Rectal smooth muscle tissue (tissue), 1 donor: ENCODE results near the gene ZNF324.
"Not testable (repeated sequence)": the region's sequence is repeated elsewhere in the genome, so short reads cannot be mapped to it uniquely, and the experiment has no call there.

ENCODE experiments used
- H3K27ac ChIP-seq: one replicate; pipeline ENCODE4 v1.7.0; 2013; ENCODE audit warnings: low read depth, low read length, inconsistent platforms
- H3K27me3 ChIP-seq: one replicate; pipeline ENCODE4 v1.7.0; 2013; ENCODE audit warnings: low read length; ENCODE audit not compliant: control insufficient read depth, insufficient read depth
- H3K36me3 ChIP-seq: one replicate; pipeline ENCODE4 v1.7.0; 2013; ENCODE audit warnings: low read length; ENCODE audit not compliant: control insufficient read depth, insufficient read depth
- H3K4me1 ChIP-seq: one replicate; pipeline ENCODE4 v1.7.0; 2013; ENCODE audit warnings: low read length; ENCODE audit not compliant: control insufficient read depth, insufficient read depth
- H3K4me3 ChIP-seq: one replicate; pipeline ENCODE4 v1.7.0; 2013; ENCODE audit warnings: low read length
- H3K9ac ChIP-seq: one replicate; pipeline ENCODE4 v1.7.0; 2013; ENCODE audit warnings: low read length

ZNF324 gene

GRCh38 chr19:58453743-58454142 lies 13.1 kb upstream of the ZNF324 start:
- Histone ChIP-seq H3K4me1 (peaks cover 3% of the 10 kb centered on the region), H3K27me3 (no peaks in the 10 kb centered on the region), H3K36me3 (peaks cover 11% of the 10 kb centered on the region), H3K27ac (no peak overlapping the region), H3K9ac (no peak overlapping the region), H3K4me3 (no peak overlapping the region)

- Histone ChIP-seq H3K4me1 (peaks cover 3% of the 10 kb centered on the region), H3K4me3 (no peak overlapping the region), H3K27me3 (no peaks in the 10 kb centered on the region), H3K9ac (no peak overlapping the region), H3K27ac (no peak overlapping the region), H3K36me3 (peaks cover 11% of the 10 kb centered on the region)
Observed at GRCh38 chr19:58455306-58455705, 11.6 kb upstream of the ZNF324 start.

- Histone ChIP-seq H3K4me1 (peaks cover 3% of the 10 kb centered on the region), H3K27me3 (no peaks in the 10 kb centered on the region), H3K9ac (no peak overlapping the region), H3K27ac (no peak overlapping the region), H3K36me3 (peaks cover 11% of the 10 kb centered on the region), H3K4me3 (no peak overlapping the region)
Observed at GRCh38 chr19:58456111-58456510, 10.8 kb upstream of the ZNF324 start.

- Histone ChIP-seq H3K4me3 (no peak overlapping the region), H3K27me3 (no peaks in the 10 kb centered on the region), H3K4me1 (no peaks in the 10 kb centered on the region), H3K9ac (no peak overlapping the region), H3K36me3 (peaks cover 4% of the 10 kb centered on the region), H3K27ac (no peak overlapping the region)
Observed at GRCh38 chr19:58460039-58460438, 6.8 kb upstream of the ZNF324 start.

DNA sequence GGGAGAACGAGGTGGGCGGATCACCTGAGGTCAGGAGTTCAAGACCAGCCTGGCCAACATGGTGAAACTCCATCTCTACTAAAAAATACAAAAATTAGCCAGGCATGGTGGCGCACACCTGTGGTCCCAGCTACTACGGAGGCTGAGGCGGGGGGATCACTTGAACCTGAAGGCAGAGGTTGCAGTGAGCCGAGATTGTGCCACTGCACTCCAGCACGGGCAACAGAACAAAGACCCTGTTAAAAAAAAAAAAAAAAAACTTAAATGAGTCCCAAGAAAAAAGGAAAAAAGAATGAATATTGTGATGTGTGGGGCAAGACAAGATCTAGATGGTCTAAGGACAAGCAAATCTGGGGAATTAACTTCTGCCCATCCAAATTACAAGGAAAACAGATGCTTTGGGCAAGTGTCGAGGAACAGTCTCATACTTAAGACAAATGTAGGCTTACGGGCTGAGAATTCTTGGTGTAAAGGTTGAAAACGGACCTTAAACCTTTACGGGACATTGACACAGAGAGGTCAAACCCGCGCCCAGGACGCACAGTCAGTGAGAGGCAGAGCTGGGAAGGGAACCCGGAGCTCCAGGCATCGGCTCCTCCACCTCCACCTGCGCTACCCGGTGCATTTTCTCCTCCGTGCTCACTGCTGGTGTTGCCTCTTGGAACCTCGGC lies 656 bp upstream of the ZNF324 start:
- peak overlapping the region; percentile 83 for H3K4me3 ChIP-seq
- H3K27me3 ChIP-seq, result no peaks in the 10 kb centered on the region
- H3K9ac ChIP-seq, result no peak overlapping the region
- H3K36me3 ChIP-seq, result peaks cover 2% of the 10 kb centered on the region
- no peak overlapping the region for H3K27ac ChIP-seq
- peaks cover 8% of the 10 kb centered on the region for H3K4me1 ChIP-seq

DNA sequence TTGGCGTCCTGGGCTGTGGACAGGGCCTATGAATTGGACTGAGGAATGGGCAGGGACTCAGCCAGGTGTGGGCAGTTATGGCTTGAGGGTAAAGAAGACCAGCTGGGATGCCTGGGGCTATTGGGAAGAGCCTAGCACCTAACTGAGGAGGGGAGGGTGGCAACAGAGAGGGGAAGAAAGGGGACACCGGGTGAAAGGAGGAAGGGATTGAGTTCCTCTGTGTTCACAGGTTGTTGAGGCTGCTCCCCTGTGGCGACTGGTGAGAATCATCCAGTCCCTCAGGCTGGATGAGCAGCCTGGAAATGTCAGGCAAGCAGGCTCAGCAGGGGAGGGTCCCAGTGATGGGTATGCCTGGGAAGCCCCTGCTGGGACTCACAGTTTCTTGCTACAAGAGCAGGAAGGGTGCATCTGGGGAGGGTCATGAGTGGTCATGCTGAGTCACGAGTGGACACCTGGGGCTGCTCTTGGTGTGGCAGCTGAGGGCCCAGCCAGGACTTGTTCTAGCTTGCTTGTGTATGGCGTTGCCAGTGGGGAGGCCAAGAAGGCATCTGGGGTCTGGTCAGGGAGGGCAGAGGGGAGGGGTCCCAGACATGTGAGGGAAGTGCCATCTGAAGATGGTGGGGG lies 1.4 kb downstream of the ZNF324 start:
- peak overlapping the region; percentile 27 for H3K4me3 ChIP-seq
- peaks cover 12% of the 10 kb centered on the region for H3K36me3 ChIP-seq
- no peaks in the 10 kb centered on the region for H3K27me3 ChIP-seq
- H3K9ac ChIP-seq, result no peak overlapping the region
- H3K27ac ChIP-seq, result no peak overlapping the region
- peaks cover 8% of the 10 kb centered on the region for H3K4me1 ChIP-seq

DNA sequence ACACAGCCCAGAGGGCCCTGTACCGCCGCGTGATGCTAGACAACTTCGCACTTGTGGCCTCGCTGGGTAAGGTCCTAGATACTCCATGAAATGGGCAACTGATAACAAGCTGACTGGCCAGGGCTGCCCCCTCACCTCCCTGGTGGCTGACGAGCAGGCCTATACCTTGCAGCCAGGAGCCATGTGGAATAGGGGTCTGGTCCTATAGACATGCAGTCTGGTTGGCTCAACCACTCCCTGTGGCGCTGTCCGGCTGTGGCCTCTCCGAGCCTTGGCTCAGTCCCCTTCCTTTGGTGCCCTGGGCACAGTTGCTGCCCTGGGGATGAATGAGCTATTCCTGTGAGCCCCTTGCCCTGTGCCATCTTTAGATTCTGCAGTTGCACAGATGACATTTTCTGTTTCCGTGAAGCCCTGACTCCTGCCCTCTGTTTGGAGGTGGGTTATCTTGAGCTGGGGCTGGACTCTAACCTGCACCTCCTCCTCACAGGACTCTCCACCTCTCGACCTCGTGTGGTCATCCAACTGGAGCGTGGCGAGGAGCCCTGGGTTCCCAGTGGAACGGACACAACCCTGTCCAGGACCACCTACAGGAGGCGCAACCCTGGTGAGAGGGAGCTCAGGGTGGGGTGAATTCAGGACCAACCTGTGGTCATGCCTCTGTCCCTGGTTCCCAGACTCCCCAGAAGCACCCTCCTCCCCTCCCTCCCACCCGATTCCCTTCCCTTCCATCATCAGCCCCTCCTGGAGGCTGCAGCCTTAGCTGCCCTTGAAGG lies 2.5 kb downstream of the ZNF324 start:
- Histone ChIP-seq H3K4me3 (no peak overlapping the region), H3K36me3 (peaks cover 15% of the 10 kb centered on the region), H3K27me3 (no peaks in the 10 kb centered on the region), H3K27ac (no peak overlapping the region), H3K9ac (no peak overlapping the region), H3K4me1 (peaks cover 8% of the 10 kb centered on the region)

- H3K9ac ChIP-seq, H3K4me1 ChIP-seq, H3K27ac ChIP-seq, H3K27me3 ChIP-seq, H3K4me3 ChIP-seq: not testable (repeated sequence)
- H3K36me3 ChIP-seq, result peaks cover 15% of the 10 kb centered on the region
Observed at GRCh38 chr19:58470837-58471543, 4.1 kb downstream of the ZNF324 start.

GRCh38 chr19:58471736-58472135 lies 4.9 kb downstream of the ZNF324 start:
- Histone ChIP-seq H3K36me3 (peaks cover 15% of the 10 kb centered on the region), H3K4me1 (peaks cover 6% of the 10 kb centered on the region), H3K27ac (no peak overlapping the region), H3K4me3 (no peak overlapping the region), H3K27me3 (no peaks in the 10 kb centered on the region), H3K9ac (no peak overlapping the region)

GRCh38 chr19:58473775-58474174 lies 6.9 kb downstream of the ZNF324 start:
- peaks cover 4% of the 10 kb centered on the region for H3K4me1 ChIP-seq
- peaks cover 15% of the 10 kb centered on the region for H3K36me3 ChIP-seq
- H3K4me3 ChIP-seq, result no peak overlapping the region
- no peak overlapping the region for H3K27ac ChIP-seq
- H3K27me3 ChIP-seq, result no peaks in the 10 kb centered on the region
- no peak overlapping the region for H3K9ac ChIP-seq

DNA sequence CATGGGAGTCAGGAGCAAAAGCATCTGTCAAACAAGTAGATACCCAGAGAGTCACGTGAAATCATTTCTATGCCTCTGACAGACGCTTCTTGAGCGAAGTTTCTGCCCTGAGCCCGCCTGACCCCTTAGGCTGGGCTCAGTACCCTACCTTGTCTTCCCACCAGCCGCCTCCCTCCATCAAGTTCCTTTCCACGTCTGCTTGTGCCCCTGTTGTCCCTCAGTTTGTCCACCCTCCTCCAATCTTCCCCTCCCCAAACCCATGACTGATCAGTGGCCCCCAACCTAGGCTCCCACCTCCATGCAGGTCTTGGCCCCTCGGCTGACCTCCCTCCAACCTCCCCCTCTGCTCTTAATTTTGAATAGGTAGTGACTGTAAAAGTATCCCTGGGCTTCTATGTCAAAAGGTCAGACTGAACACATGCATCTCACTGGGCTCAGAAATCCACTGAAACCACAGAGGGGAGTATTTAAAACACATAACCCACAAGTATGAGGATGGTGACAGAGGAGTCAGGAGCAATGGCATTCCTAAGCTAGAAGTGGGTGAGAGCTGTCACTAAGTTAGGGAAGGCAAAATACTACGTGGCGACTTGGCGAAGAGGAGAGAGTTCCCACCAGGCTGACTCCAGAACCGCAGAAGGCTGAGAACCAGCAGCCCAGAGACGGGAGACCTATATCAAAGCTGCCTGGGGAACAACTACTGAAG lies 7.6 kb downstream of the ZNF324 start:
- H3K27me3 ChIP-seq, result no peaks in the 10 kb centered on the region
- no peak overlapping the region for H3K27ac ChIP-seq
- H3K4me3 ChIP-seq, result no peak overlapping the region
- no peak overlapping the region for H3K9ac ChIP-seq
- peaks cover 4% of the 10 kb centered on the region for H3K4me1 ChIP-seq
- H3K36me3 ChIP-seq, result peaks cover 15% of the 10 kb centered on the region
